HepG2 (cell line): Measurements from ENCODE around the gene FN1. TPM values are rescaled to one million over a fixed set of nuclear protein-coding genes. Genes with fewer than 3 reads are reported as not detected.
A peak's percentile ranks its signal among the peaks of the same experiment; 100 is the strongest.

Source experiments
- MAX ChIP-seq: IDR thresholded peaks from 2 replicates; pipeline ENCODE4 v1.6.1; 2012; ENCODE audit warnings: inconsistent platforms
- MYPOP ChIP-seq: sonication (generic); formaldehyde crosslinking; IDR thresholded peaks from 2 replicates; pipeline ENCODE4 v1.8.1; 2023; ENCODE audit warnings: mild to moderate bottlenecking, moderate library complexity, missing genetic modification reagents
- NFYB ChIP-seq: sonication (generic); formaldehyde crosslinking; IDR thresholded peaks from 2 replicates; pipeline ENCODE4 v1.4.0; 2020; ENCODE audit warnings: missing genetic modification reagents
- NFYC ChIP-seq: IDR thresholded peaks from 2 replicates; pipeline ENCODE4 v1.6.1; 2016; ENCODE audit warnings: missing genetic modification reagents, missing compliant biosample characterization
- POGK ChIP-seq: sonication (generic); formaldehyde crosslinking; conservative IDR thresholded peaks from 2 replicates; pipeline ENCODE4 v1.8.0; 2022; ENCODE audit warnings: mild to moderate bottlenecking, moderate library complexity, missing genetic modification reagents
- RNF219 ChIP-seq: sonication (generic); formaldehyde crosslinking; IDR thresholded peaks from 2 replicates; pipeline ENCODE4 v1.5.0; 2020; ENCODE audit warnings: mild to moderate bottlenecking, missing genetic modification reagents
- SP2 ChIP-seq: sonication (generic); formaldehyde crosslinking; IDR thresholded peaks from 2 replicates; pipeline ENCODE4 v1.5.1; 2020; ENCODE audit warnings: mild to moderate bottlenecking, missing genetic modification reagents
- TEAD3 ChIP-seq: optimal IDR thresholded peaks from 2 replicates; pipeline ENCODE3; 2016; ENCODE audit warnings: borderline replicate concordance
- TFE3 ChIP-seq: IDR thresholded peaks from 2 replicates; pipeline ENCODE4 v1.6.1; 2016
- ZBTB10 ChIP-seq: sonication (generic); formaldehyde crosslinking; IDR thresholded peaks from 2 replicates; pipeline ENCODE4 v1.4.0; 2020; ENCODE audit warnings: missing genetic modification reagents, borderline replicate concordance
- ZBTB3 ChIP-seq: sonication (generic); formaldehyde crosslinking; IDR thresholded peaks from 2 replicates; pipeline ENCODE4 v1.4.0; 2020; ENCODE audit warnings: low read depth, mild to moderate bottlenecking, moderate library complexity, missing genetic modification reagents, borderline replicate concordance
- ZNF225 ChIP-seq: sonication (generic); formaldehyde crosslinking; IDR thresholded peaks from 2 replicates; pipeline ENCODE4 v1.4.0; 2020; ENCODE audit warnings: mild to moderate bottlenecking, missing genetic modification reagents
- ZNF296 ChIP-seq: sonication (generic); formaldehyde crosslinking; conservative IDR thresholded peaks from 2 replicates; pipeline ENCODE4 v1.5.0; 2020; ENCODE audit warnings: mild to moderate bottlenecking, missing genetic modification reagents
- ZNF430 ChIP-seq: sonication (generic); formaldehyde crosslinking; IDR thresholded peaks from 2 replicates; pipeline ENCODE4 v1.9.0; 2021; ENCODE audit warnings: mild to moderate bottlenecking, missing genetic modification reagents
- ZNF563 ChIP-seq: sonication (generic); formaldehyde crosslinking; IDR thresholded peaks from 2 replicates; pipeline ENCODE4 v1.8.0; 2022; ENCODE audit warnings: mild to moderate bottlenecking, moderate library complexity, missing genetic modification reagents
- ZNF775 ChIP-seq: sonication (generic); formaldehyde crosslinking; IDR thresholded peaks from 2 replicates; pipeline ENCODE4 v1.4.0; 2020; ENCODE audit warnings: missing genetic modification reagents, mild to moderate bottlenecking, moderate library complexity, borderline replicate concordance
- ZZZ3 ChIP-seq: sonication (generic); formaldehyde crosslinking; IDR thresholded peaks from 2 replicates; pipeline ENCODE4 v1.4.0; 2020; ENCODE audit warnings: missing genetic modification reagents, mild to moderate bottlenecking, borderline replicate concordance
- polyA plus RNA-seq, 8 experiments: library from polyadenylated mRNA; depleted of rRNA in 3 of 8; stranded (reverse) in 7 of 8; unstranded in 1 of 8; fragments of >200 nt; fragmentation: Illumina TruSeq in 4 of 8; extraction: Trizol in 4 of 8; gene quantifications; 2 replicates each; pipeline versions ENCODE4 v1.2.1 to v1.2.3, GENCODE V29; 2011 to 2016; ENCODE audit warnings: low read depth in 4 of 8, missing spikeins in 1 of 8, mixed read lengths in 1 of 8; ENCODE audit not compliant: insufficient read depth in 1 of 8
- total RNA-seq, 5 experiments: library from RNA; depleted of rRNA; stranded (reverse); fragments of >200 nt; fragmentation: Illumina TruSeq; extraction: Trizol; gene quantifications; 2 replicates each; pipeline ENCODE4 v1.2.3, GENCODE V29; 2016; ENCODE audit warnings: low read depth in 1 of 5

FN1 gene
- total and polyA plus RNA-seq, 2 of the 13 experiments (the other 11 are each of a cell fraction or from before 2014, with no cell fraction given) = 1,847 to 6,471 TPM

GRCh38 chr2:215431778-215432758 lies 3.8 kb downstream of the FN1 start (continued):
- TF ChIP-seq ZBTB10 (CRISPR knock-in tag) = no peak
- no peak for TF ChIP-seq MAX
- TF ChIP-seq ZBTB3 (CRISPR knock-in tag) = no peak
- no peak for TF ChIP-seq POGK (CRISPR knock-in tag)
- no peak for TF ChIP-seq ZNF563 (CRISPR knock-in tag)
- no peak for TF ChIP-seq ZNF775 (CRISPR knock-in tag)
- TF ChIP-seq NFYC (CRISPR knock-in tag) = no peak
- TF ChIP-seq RNF219 = 0 out of 2 replicates have a peak, but pooled peaks have one; percentile 52
- TF ChIP-seq MYPOP = peak; percentile 50; the same call in 1 of the 2 replicates
- peak; percentile 69; the same call in 1 of the 2 replicates for TF ChIP-seq ZNF430
- TF ChIP-seq SP2 = no peak
- no peak for TF ChIP-seq TFE3 (CRISPR knock-in tag)
- no peak for TF ChIP-seq ZNF296 (CRISPR knock-in tag)
- peak; percentile 5 for TF ChIP-seq TEAD3 (CRISPR knock-in tag)
- TF ChIP-seq ZZZ3 = no peak
- TF ChIP-seq NFYB = no peak
- no peak for TF ChIP-seq ZNF225 (CRISPR knock-in tag)
